ENCODE measurements around the gene CMTR2.
A peak's percentile ranks its signal among the peaks of the same experiment; 100 is the strongest.
"Not testable (repeated sequence)": the region's sequence is repeated elsewhere in the genome, so short reads cannot be mapped to it uniquely, and the experiment has no call there.

Gene CMTR2

DNA sequence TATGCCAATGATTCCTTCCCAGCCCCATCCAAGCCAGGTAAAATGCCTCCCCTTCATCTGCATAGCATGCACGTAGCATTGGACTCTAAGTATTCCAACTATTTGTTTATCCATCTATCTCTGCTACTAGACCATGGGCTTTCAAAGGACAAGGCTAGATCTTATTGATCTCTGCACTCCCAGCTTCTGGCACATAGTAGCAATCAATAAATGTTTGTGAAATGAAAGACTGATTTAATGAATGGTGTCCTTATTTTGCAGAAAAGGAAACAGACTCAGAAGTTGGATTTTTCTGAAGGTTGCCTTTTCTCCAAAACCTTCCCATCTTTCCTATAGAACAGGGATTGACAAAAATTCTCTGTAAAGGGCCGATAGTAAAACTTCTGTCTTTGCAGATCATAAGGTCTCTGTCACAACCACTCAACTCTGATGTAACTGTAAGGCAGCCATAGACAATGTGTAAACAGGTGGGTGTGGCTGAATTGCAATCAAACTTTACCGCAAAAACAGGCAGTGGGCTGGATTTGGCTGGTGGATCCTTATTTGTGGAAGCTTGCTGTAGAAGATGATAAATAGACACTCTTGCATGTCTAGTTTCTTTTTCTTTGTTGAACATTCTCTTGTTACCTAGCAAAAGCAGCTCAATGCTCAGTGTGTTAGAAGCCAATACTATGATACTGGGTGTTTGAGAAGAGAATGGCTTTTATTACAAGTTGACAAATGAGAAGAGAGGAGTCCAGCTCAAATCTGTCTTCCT is 7.6 kb upstream of the CMTR2 start:
- no peak overlapping the region for H3K4me3 ChIP-seq (ENCODE audit: low read length)
- no peaks in the 10 kb centered on the region for H3K36me3 ChIP-seq (ENCODE audit: insufficient read depth, low read length)
- no peaks in the 10 kb centered on the region for H3K9me3 ChIP-seq (ENCODE audit: low read length)
- H2AFZ ChIP-seq (ENCODE audit: low read depth, low read length), result no peak overlapping the region
- no peaks in the 10 kb centered on the region for H3K4me1 ChIP-seq (ENCODE audit: insufficient read depth, low read length)
- H3K27me3 ChIP-seq (ENCODE audit: insufficient read depth, low read length), result peaks cover 3% of the 10 kb centered on the region

DNA sequence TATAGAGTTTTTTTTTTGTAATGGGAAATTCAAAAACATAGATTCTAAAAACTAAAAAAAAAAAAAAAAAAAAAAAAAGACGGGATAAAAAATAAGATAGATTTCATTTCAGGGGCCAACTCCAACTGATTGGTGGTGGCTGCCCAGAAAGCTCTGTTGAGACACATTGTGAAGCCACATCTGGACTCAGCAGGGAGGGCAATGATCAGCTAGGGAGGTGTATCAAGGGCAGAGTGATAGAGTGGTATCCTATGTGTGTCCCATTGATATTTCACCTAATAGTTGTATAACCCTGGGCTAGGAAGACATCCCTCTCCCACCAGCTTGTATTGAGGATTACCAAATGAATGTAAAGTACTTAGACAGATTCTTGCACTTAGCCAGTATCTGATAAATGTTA is 6.7 kb upstream of the CMTR2 start:
- Histone ChIP-seq H3K36me3 (ENCODE audit: insufficient read depth, low read length) (no peaks in the 10 kb centered on the region), H3K9me3 (ENCODE audit: low read length) (no peaks in the 10 kb centered on the region), H2AFZ (ENCODE audit: low read depth, low read length) (no peak overlapping the region), H3K27me3 (ENCODE audit: insufficient read depth, low read length) (peaks cover 3% of the 10 kb centered on the region), H3K4me1 (ENCODE audit: insufficient read depth, low read length) (no peaks in the 10 kb centered on the region), H3K4me3 (ENCODE audit: low read length) (no peak overlapping the region)

DNA sequence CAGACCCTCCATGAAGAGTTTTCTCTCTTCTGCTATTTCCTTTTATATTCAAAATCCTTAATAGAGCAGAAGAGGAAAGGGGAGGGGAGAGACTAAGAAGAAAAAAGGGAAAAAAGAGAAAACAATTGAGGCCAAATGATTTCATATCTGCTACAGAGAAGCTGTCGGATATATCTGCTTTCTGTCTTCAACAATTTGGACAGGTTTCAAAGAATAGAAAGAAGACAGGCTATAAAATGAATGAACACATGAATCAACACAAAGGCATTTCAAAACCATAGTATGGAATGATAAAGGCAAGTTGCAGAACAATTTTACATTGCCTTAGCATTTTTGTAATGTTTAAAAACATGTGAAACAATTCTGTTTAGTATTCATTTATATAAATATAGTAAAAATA is 4.7 kb upstream of the CMTR2 start:
- Histone ChIP-seq H3K4me1 (ENCODE audit: insufficient read depth, low read length) (no peaks in the 10 kb centered on the region), H3K4me3 (ENCODE audit: low read length) (no peak overlapping the region), H2AFZ (ENCODE audit: low read depth, low read length) (no peak overlapping the region), H3K36me3 (ENCODE audit: insufficient read depth, low read length) (no peaks in the 10 kb centered on the region), H3K27me3 (ENCODE audit: insufficient read depth, low read length) (peaks cover 3% of the 10 kb centered on the region), H3K9me3 (ENCODE audit: low read length) (no peaks in the 10 kb centered on the region)

DNA sequence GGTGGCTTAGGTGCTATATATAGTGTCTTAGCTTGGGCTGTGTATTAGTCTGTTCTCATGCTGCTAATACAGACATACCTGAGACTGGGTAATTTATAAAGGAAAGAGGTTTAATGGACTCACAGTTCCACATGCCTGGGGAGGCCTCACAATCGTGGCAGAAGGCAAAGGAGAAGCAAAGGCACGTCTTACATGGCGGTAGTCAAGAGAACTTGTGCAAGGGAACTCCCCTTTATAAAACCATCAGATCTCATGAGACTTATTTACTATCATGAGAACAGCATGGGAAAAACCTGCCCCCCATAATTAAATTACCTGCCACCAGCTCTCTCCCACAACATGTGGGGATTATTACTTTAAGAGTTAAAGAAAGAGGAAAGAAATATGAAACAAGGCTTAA is 2.9 kb upstream of the CMTR2 start:
- not testable (repeated sequence) for H3K9me3 ChIP-seq (ENCODE audit: low read length); H3K36me3 ChIP-seq (ENCODE audit: insufficient read depth, low read length); H3K27me3 ChIP-seq (ENCODE audit: insufficient read depth, low read length); H3K4me3 ChIP-seq (ENCODE audit: low read length); H2AFZ ChIP-seq (ENCODE audit: low read depth, low read length)
- peaks cover 14% of the 10 kb centered on the region for H3K4me1 ChIP-seq (ENCODE audit: insufficient read depth, low read length)

DNA sequence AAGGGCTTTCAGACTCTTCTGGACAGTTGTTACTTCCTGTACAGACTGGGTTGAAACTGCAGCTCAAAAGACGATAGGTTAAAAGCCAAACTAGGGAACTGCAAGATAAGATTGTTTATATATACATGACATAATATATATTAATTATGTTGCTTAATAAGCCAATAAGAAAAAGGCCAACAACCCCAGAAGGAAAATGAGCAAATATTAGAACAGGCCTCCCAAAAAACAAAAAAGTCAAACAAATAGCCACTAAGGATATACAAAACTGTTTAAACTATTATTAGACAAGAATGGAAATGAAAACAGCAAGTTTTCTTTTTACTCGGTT is 495 bp upstream of the CMTR2 start:
- Histone ChIP-seq H3K4me3 (ENCODE audit: low read length) (peak overlapping the region; percentile 90), H2AFZ (ENCODE audit: low read depth, low read length) (peak overlapping the region; percentile 49), H3K4me1 (ENCODE audit: insufficient read depth, low read length) (peaks cover 14% of the 10 kb centered on the region), H3K9me3 (ENCODE audit: low read length) (no peaks in the 10 kb centered on the region), H3K36me3 (ENCODE audit: insufficient read depth, low read length) (peaks cover 25% of the 10 kb centered on the region), H3K27me3 (ENCODE audit: insufficient read depth, low read length) (no peaks in the 10 kb centered on the region)

DNA sequence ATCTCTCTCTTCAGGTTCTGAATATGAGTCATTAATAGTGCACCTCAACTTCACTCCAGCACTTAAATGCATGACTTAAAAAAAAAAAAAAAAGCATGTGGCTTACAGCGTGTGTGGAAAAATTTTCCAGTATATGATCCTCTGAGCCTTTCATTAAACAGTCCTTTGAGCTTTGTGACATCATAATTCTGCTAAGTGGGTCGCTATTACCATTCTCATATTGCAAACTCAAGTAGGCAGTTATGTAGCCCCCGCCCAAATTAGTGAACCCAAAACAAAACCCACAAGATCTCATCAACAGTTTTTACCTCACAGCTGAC is 672 bp downstream of the CMTR2 start:
- Histone ChIP-seq H3K4me3 (ENCODE audit: low read length) (peak overlapping the region; percentile 90), H3K36me3 (ENCODE audit: insufficient read depth, low read length) (peaks cover 36% of the 10 kb centered on the region), H3K9me3 (ENCODE audit: low read length) (peaks cover 2% of the 10 kb centered on the region), H3K4me1 (ENCODE audit: insufficient read depth, low read length) (peaks cover 14% of the 10 kb centered on the region), H3K27me3 (ENCODE audit: insufficient read depth, low read length) (no peaks in the 10 kb centered on the region), H2AFZ (ENCODE audit: low read depth, low read length) (peak overlapping the region; percentile 95)

DNA sequence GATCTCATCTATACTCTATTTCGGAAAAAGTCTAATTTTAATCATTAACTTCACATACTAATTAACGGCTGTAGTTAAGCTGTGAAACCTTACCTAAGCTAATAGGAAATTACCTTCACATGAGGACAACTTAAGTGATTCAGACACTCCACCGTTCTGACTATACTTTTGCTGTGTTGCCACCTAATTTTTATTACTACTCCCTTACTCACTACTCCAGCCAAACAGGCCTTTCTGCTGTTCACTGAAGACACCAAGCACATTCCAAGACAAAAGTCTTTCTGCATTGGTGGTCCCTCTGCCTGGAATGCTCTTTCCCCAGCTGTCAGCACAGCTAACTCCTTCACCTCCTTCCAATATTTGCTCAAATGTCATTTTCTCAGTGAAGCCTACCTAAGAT is 1.3 kb downstream of the CMTR2 start:
- Histone ChIP-seq H3K9me3 (ENCODE audit: low read length) (peaks cover 2% of the 10 kb centered on the region), H3K27me3 (ENCODE audit: insufficient read depth, low read length) (no peaks in the 10 kb centered on the region), H3K36me3 (ENCODE audit: insufficient read depth, low read length) (peaks cover 42% of the 10 kb centered on the region), H3K4me1 (ENCODE audit: insufficient read depth, low read length) (peaks cover 14% of the 10 kb centered on the region), H2AFZ (ENCODE audit: low read depth, low read length) (no peak overlapping the region), H3K4me3 (ENCODE audit: low read length) (peak overlapping the region; percentile 90)

DNA sequence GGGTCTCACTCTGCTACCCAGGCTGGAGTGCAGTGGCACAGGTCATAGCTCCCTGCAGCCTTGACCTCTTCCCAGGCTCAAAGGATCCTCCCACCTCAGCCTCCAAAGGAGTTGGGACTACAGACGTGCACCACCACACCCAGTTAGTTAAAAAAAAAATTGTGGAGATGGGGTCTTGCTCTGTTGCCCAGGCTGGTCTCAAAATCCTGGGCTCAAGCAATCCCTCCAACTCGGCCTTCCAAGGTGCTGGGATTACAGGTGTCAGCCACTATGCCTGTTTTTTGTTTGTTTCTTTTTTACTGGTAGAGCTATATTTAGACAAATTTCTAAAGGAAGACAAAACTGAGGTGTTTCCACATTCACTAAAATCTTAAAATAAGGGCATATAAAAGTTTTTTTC is 1.7 kb downstream of the CMTR2 start:
- peaks cover 14% of the 10 kb centered on the region for H3K4me1 ChIP-seq (ENCODE audit: insufficient read depth, low read length)
- peaks cover 45% of the 10 kb centered on the region for H3K36me3 ChIP-seq (ENCODE audit: insufficient read depth, low read length)
- H3K27me3 ChIP-seq (ENCODE audit: insufficient read depth, low read length), result no peaks in the 10 kb centered on the region
- no peak overlapping the region for H3K4me3 ChIP-seq (ENCODE audit: low read length)
- H3K9me3 ChIP-seq (ENCODE audit: low read length), result peaks cover 2% of the 10 kb centered on the region
- H2AFZ ChIP-seq (ENCODE audit: low read depth, low read length), result no peak overlapping the region

DNA sequence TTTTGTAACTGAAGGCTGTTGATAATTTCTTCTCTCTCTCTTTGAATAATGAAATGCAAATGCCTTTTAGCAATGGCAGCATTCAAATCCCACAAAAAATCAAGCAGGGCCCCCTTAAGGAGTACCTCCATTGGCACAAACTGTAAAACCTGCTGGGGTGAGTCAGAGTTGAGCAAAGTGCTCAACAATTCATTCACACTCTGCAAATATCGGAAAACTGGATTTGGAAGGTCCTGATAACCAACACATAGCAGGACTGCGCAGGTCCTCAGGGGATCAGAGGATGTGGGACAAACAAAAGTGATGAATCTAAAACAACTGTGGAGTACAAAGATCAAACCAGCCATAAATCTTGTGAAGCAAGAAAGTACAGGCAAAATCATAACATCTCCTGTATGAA is 5.6 kb downstream of the CMTR2 start:
- H3K4me1 ChIP-seq (ENCODE audit: insufficient read depth, low read length), result peaks cover 14% of the 10 kb centered on the region

DNA sequence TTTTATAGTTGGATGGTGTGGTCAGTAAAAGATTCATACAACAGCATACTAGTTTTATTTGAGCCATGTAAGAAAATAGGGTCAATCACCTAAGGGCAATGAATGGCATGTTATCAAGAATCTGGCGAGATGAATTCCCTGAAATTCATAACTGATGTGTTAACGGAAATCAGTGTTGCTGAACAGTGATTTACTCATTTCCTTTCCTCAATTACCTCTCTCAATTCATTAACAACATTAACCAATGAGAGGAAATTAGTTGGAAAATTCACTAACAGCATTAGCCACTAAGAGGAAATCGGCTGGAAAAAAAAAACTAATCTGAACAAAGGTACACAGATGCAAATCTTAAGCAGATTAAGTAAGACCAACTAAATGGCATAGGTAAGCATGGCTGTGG is 6.3 kb downstream of the CMTR2 start:
- peaks cover 7% of the 10 kb centered on the region for H3K4me1 ChIP-seq (ENCODE audit: insufficient read depth, low read length)
- no peaks in the 10 kb centered on the region for H3K27me3 ChIP-seq (ENCODE audit: insufficient read depth, low read length)
- peaks cover 45% of the 10 kb centered on the region for H3K36me3 ChIP-seq (ENCODE audit: insufficient read depth, low read length)
- peaks cover 2% of the 10 kb centered on the region for H3K9me3 ChIP-seq (ENCODE audit: low read length)
- H3K4me3 ChIP-seq (ENCODE audit: low read length), result no peak overlapping the region
- no peak overlapping the region for H2AFZ ChIP-seq (ENCODE audit: low read depth, low read length)

More for the DNA sequence above, 5.6 kb downstream of the CMTR2 start:
- Histone ChIP-seq H3K9me3 (ENCODE audit: low read length) (peaks cover 2% of the 10 kb centered on the region), H3K27me3 (ENCODE audit: insufficient read depth, low read length) (no peaks in the 10 kb centered on the region), H2AFZ (ENCODE audit: low read depth, low read length) (no peak overlapping the region), H3K36me3 (ENCODE audit: insufficient read depth, low read length) (peaks cover 45% of the 10 kb centered on the region), H3K4me3 (ENCODE audit: low read length) (no peak overlapping the region)

DNA sequence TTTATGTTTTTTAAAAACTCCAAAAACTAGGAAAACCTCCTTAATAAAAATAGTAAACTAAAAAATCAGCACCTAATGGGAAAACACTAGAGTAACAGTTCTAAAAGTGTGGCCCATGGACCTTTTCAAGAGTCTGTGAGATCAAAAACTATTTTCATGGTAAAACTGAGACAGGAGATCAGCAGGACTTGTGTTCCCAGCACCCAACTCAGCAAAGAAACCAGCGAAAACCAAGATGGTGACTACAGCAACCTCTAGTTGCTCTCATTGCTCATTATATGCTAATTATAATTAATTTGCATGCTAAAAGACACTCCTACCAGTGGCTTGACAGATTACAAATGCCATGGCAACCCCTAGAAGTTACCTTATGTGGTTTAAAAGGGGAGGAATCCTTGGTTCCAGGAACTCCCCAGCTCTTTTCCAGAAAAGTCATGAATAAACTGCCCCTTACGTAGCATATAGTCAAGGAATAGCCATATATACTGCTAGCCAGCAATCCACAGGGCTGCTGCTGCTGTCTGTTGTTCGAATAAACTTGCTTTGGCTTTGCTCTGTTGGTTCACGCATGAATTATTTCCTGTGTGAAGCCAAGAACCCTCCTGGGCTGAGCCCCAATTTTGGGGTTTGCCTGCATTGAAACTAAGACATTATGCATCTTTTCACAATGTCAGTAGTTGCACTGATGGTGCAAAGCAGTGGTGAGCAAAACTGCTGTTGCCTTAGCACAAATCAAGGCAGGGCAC is 12.4 kb downstream of the CMTR2 start:
- Histone ChIP-seq H3K9me3 (ENCODE audit: low read length) (peaks cover 4% of the 10 kb centered on the region), H3K27me3 (ENCODE audit: insufficient read depth, low read length) (no peaks in the 10 kb centered on the region), H3K36me3 (ENCODE audit: insufficient read depth, low read length) (no peaks in the 10 kb centered on the region), H3K4me1 (ENCODE audit: insufficient read depth, low read length) (no peaks in the 10 kb centered on the region), H3K4me3 (ENCODE audit: low read length) (no peak overlapping the region), H2AFZ (ENCODE audit: low read depth, low read length) (no peak overlapping the region)

DNA sequence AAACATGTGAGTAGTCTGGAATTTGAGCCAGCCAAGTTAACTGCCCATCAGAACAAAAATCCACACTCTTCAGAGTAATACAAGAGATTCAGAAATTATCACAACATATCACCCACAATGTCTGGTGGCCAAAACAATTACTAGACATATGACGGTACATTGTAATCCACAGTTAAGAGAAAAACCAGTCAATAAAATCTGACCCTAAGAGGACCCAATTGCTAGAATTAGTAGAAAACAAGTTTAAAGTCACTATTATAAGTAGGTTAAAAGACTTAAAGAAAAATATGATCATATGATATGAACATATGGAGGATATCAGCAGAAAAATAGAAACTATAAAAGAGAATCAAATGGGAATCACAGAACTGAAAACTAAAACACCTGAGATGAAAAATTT is 15.8 kb downstream of the CMTR2 start:
- no peak overlapping the region for H3K4me3 ChIP-seq (ENCODE audit: low read length)
- H3K27me3 ChIP-seq (ENCODE audit: insufficient read depth, low read length), result no peaks in the 10 kb centered on the region
- H2AFZ ChIP-seq (ENCODE audit: low read depth, low read length), result no peak overlapping the region
- H3K9me3 ChIP-seq (ENCODE audit: low read length), result peaks cover 4% of the 10 kb centered on the region
- H3K4me1 ChIP-seq (ENCODE audit: insufficient read depth, low read length), result no peaks in the 10 kb centered on the region
- no peaks in the 10 kb centered on the region for H3K36me3 ChIP-seq (ENCODE audit: insufficient read depth, low read length)

DNA sequence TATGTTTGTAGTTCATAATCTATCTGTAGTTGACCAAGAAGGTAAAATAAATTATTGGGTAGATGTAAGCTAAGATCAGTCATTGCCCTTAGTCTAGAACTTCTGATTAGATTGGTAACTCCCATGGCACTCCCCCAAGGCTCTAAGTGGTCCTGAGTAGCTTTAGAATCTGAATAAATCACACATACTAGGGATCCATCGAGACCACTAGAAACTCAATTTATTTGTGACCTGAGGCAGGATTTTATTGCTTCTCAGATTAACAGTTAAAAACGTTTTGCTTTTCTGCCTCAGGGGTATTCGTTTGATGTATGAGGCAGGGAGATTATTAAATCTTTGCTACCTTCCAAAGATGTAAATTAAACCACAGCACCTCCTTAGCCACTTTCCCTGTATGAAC is 24.9 kb downstream of the CMTR2 start:
- H3K4me1 ChIP-seq (ENCODE audit: insufficient read depth, low read length), result peaks cover 7% of the 10 kb centered on the region

DNA sequence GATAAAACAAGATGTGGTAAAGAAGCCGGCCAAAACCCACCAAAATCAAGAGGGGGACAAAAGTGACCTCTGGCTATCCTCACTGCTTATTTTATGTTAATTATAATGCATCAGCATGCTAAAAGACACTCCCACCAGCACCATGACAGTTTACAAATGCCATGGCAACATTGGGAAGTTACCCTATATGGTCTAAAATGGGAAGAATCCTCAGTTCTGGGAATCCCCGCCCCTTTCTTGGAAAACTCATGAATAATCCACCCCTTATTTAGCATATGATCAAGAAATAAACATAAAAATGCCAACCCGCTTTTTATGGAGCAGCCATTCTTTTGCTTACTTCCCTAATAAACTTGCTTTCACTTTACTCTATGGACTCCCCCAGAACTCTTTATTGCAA is 25.6 kb downstream of the CMTR2 start:
- Histone ChIP-seq H3K9me3 (ENCODE audit: low read length) (no peaks in the 10 kb centered on the region), H3K27me3 (ENCODE audit: insufficient read depth, low read length) (no peaks in the 10 kb centered on the region), H2AFZ (ENCODE audit: low read depth, low read length) (no peak overlapping the region), H3K4me1 (ENCODE audit: insufficient read depth, low read length) (peaks cover 7% of the 10 kb centered on the region), H3K4me3 (ENCODE audit: low read length) (no peak overlapping the region), H3K36me3 (ENCODE audit: insufficient read depth, low read length) (no peaks in the 10 kb centered on the region)

More for the DNA sequence above, 24.9 kb downstream of the CMTR2 start:
- Histone ChIP-seq H2AFZ (ENCODE audit: low read depth, low read length) (no peak overlapping the region), H3K9me3 (ENCODE audit: low read length) (no peaks in the 10 kb centered on the region), H3K4me3 (ENCODE audit: low read length) (no peak overlapping the region), H3K27me3 (ENCODE audit: insufficient read depth, low read length) (no peaks in the 10 kb centered on the region), H3K36me3 (ENCODE audit: insufficient read depth, low read length) (no peaks in the 10 kb centered on the region)

Data from neuron (in vitro differentiated cells).